CD14-positive monocyte (primary cell): ENCODE measurements around the gene ADGRG6. TPM values are rescaled to one million over a fixed set of nuclear protein-coding genes. Genes with fewer than 3 reads are reported as not detected.
A peak's percentile ranks its signal among the peaks of the same experiment; 100 is the strongest.

ENCODE experiments used
- DNase-seq, 3 donors: peaks; one replicate each; pipeline ENCODE4 v3.0.0-alpha.2; 2011 to 2022
- H2AFZ ChIP-seq: 2 replicates; pipeline ENCODE4 v1.6.0; 2012; ENCODE audit warnings: mild to moderate bottlenecking, low read depth, low read length, inconsistent platforms; ENCODE audit not compliant: insufficient read depth, poor library complexity, severe bottlenecking
- H3K27ac ChIP-seq, 2 donors: 1 replicate in 1 of 2; 2 replicates in 1 of 2; pipeline ENCODE4 v1.5.1; 2012 to 2013; ENCODE audit warnings: low read length in 2 of 2, control low read depth in 1 of 2, inconsistent platforms in 1 of 2, low read depth in 1 of 2, mild to moderate bottlenecking in 1 of 2
- H3K27me3 ChIP-seq, 2 donors: one replicate each; pipeline versions ENCODE4 v1.6.0 to v1.6.1; 2011 to 2013; ENCODE audit warnings: low read length in 2 of 2; ENCODE audit not compliant: control insufficient read depth in 2 of 2, insufficient read depth in 2 of 2
- H3K36me3 ChIP-seq, 2 donors: replicated peaks in 1 of 2; 1 replicate in 1 of 2; 2 replicates in 1 of 2; pipeline versions ENCODE4 v1.5.1 to v1.6.1; 2012 to 2013; ENCODE audit warnings: low read length in 2 of 2, control low read depth in 1 of 2, inconsistent platforms in 1 of 2, mild to moderate bottlenecking in 1 of 2; ENCODE audit not compliant: insufficient read depth in 2 of 2, control insufficient read depth in 1 of 2
- H3K4me1 ChIP-seq, 2 donors: 1 replicate in 1 of 2; 2 replicates in 1 of 2; pipeline versions ENCODE4 v1.5.1 to v1.6.1; 2012 to 2013; ENCODE audit warnings: low read length in 2 of 2, control low read depth in 1 of 2, inconsistent platforms in 1 of 2, mild to moderate bottlenecking in 1 of 2, moderate library complexity in 1 of 2; ENCODE audit not compliant: insufficient read depth in 2 of 2, control insufficient read depth in 1 of 2
- H3K4me2 ChIP-seq: replicated peaks from 2 replicates; pipeline ENCODE3; 2012; ENCODE audit warnings: low read length, moderate library complexity, mild to moderate bottlenecking; ENCODE audit not compliant: poor library complexity, severe bottlenecking; ENCODE audit errors: extremely low read depth
- H3K4me3 ChIP-seq, 3 experiments: fragments of 200-600 bp in 1 of 3; sonication (generic) in 1 of 3; replicated peaks in 1 of 3; 1 replicate in 2 of 3; 2 replicates in 1 of 3; pipeline ENCODE4 v1.5.1; 2011 to 2013; ENCODE audit warnings: low read length in 3 of 3, mild to moderate bottlenecking in 3 of 3, control low read depth in 2 of 3, low read depth in 2 of 3, inconsistent platforms in 1 of 3, moderate library complexity in 1 of 3
- H3K79me2 ChIP-seq: 2 replicates; pipeline ENCODE4 v1.6.0; 2012; ENCODE audit warnings: mild to moderate bottlenecking, control low read depth, inconsistent platforms, low read length, moderate library complexity; ENCODE audit not compliant: insufficient read depth
- H3K9ac ChIP-seq: 2 replicates; pipeline ENCODE4 v1.6.0; 2017; ENCODE audit warnings: low read length, mild to moderate bottlenecking; ENCODE audit not compliant: insufficient read depth, poor library complexity, severe bottlenecking
- H3K9me3 ChIP-seq, 2 donors: replicated peaks in 1 of 2; 1 replicate in 1 of 2; 2 replicates in 1 of 2; pipeline versions ENCODE4 v1.5.1 to v1.6.1; 2012 to 2013; ENCODE audit warnings: low read length in 2 of 2, control low read depth in 1 of 2; ENCODE audit not compliant: control insufficient read depth in 1 of 2, insufficient read depth in 1 of 2
- H4K20me1 ChIP-seq: 2 replicates; pipeline ENCODE4 v1.6.0; 2012; ENCODE audit warnings: mild to moderate bottlenecking, low read length, control low read depth, moderate library complexity; ENCODE audit not compliant: insufficient read depth
- H3K27ac Mint-ChIP-seq, 7 donors: one replicate each; pipeline ENCODE4 v1.8.0; 2020; ENCODE audit warnings: mild to moderate bottlenecking in 7 of 7, mixed read lengths in 7 of 7, moderate library complexity in 6 of 7, inconsistent platforms in 2 of 7
- H3K27me3 Mint-ChIP-seq, 3 donors: one replicate each; pipeline ENCODE4 v1.8.0; 2021 to 2022; ENCODE audit warnings: low read depth in 3 of 3, mild to moderate bottlenecking in 3 of 3, mixed read lengths in 3 of 3, moderate library complexity in 3 of 3, inconsistent platforms in 1 of 3
- H3K36me3 Mint-ChIP-seq, 2 donors: one replicate each; pipeline ENCODE4 v1.8.0; 2020; ENCODE audit warnings: mixed read lengths in 2 of 2, inconsistent platforms in 1 of 2, mild to moderate bottlenecking in 1 of 2
- H3K4me1 Mint-ChIP-seq: one replicate; pipeline ENCODE4 v1.8.0; 2020; ENCODE audit warnings: mild to moderate bottlenecking, mixed read lengths
- H3K4me3 Mint-ChIP-seq, 2 donors: one replicate each; pipeline ENCODE4 v1.8.0; 2020; ENCODE audit warnings: mild to moderate bottlenecking in 2 of 2, mixed read lengths in 2 of 2, moderate library complexity in 1 of 2
- H3K9me3 Mint-ChIP-seq, 7 donors: one replicate each; pipeline ENCODE4 v1.8.0; 2020 to 2022; ENCODE audit warnings: mixed read lengths in 7 of 7, mild to moderate bottlenecking in 6 of 7, moderate library complexity in 6 of 7, inconsistent platforms in 2 of 7
- WGBS: methylation state at CpG from one replicate; pipeline ENCODE4 v1.1.5; 2013; ENCODE audit warnings: missing lambda C conversion rate; ENCODE audit not compliant: insufficient coverage; 5-methylcytosine and 5-hydroxymethylcytosine counted together
- intact Hi-C, 2 donors: fragments of 100-400 bp; cut with micrococcal nuclease; formaldehyde crosslinking; loops; one replicate each; pipeline versions ENCODE4 v1.15.0 to v1.15.1; 2023
- polyA plus RNA-seq, 3 donors: library from polyadenylated mRNA; depleted of rRNA in 1 of 3; unstranded in 2 of 3; stranded (reverse) in 1 of 3; fragments of 300-500 nt in 2 of 3; fragments of >200 nt in 1 of 3; fragmentation: Illumina TruSeq in 2 of 3; gene quantifications; 1 replicate in 2 of 3; 2 replicates in 1 of 3; pipeline ENCODE4 v1.2.3, GENCODE V29; 2012 to 2021
- TF ChIP-seq, protein P1 (sequence below): fragments of 200-600 bp; IDR thresholded peaks from one replicate; pipeline ENCODE4 v1.8.0; 2022; ENCODE audit warnings: antibody characterized with exemption, mild to moderate bottlenecking

ADGRG6 gene
- polyA plus RNA-seq, 3 donors: 0.18 to 0.31 TPM; not detected in 1

DNA sequence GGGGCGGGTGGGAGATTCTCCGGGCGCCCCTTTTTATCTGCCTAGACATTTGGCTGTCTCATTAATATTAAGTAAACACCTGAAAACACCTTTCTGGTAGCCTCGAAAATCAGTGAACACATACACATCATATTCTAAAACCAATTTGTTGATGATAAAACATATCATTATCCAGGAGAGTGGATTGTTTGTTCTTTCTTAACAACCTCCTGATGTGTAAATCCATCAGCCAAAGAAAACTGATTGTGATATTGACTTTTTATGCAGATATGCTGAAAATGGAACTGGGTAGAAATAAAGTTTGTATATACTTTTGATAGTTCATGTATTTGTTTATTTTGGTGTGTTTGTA lies 75.7 kb downstream of the ADGRG6 start:
- Histone ChIP-seq H3K9me3 (no peaks in the 10 kb centered on the region), H2AFZ (peak overlapping the region; percentile 42), H3K4me2 (no peak overlapping the region), H3K9ac (no peak overlapping the region), H3K4me3 (no peak overlapping the region), H3K36me3 (no peaks in the 10 kb centered on the region), H3K4me1 (peaks cover 21 to 32% of the 10 kb centered on the region in 2 donors), H3K27me3 (no peaks in the 10 kb centered on the region), H4K20me1 (no peaks in the 10 kb centered on the region), H3K79me2 (no peaks in the 10 kb centered on the region), H3K27ac (peak overlapping the region in 1 of 2 donors; percentile 86)
- intact Hi-C loops: no loop called here
- H3K27ac Mint-ChIP-seq: peak overlapping the region in 1 of 7 donors; percentile 38
- TF ChIP-seq, protein P1, sequence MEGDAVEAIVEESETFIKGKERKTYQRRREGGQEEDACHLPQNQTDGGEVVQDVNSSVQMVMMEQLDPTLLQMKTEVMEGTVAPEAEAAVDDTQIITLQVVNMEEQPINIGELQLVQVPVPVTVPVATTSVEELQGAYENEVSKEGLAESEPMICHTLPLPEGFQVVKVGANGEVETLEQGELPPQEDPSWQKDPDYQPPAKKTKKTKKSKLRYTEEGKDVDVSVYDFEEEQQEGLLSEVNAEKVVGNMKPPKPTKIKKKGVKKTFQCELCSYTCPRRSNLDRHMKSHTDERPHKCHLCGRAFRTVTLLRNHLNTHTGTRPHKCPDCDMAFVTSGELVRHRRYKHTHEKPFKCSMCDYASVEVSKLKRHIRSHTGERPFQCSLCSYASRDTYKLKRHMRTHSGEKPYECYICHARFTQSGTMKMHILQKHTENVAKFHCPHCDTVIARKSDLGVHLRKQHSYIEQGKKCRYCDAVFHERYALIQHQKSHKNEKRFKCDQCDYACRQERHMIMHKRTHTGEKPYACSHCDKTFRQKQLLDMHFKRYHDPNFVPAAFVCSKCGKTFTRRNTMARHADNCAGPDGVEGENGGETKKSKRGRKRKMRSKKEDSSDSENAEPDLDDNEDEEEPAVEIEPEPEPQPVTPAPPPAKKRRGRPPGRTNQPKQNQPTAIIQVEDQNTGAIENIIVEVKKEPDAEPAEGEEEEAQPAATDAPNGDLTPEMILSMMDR: no peak
- H3K4me1 Mint-ChIP-seq: peaks cover 30% of the 10 kb centered on the region
- H3K9me3 Mint-ChIP-seq: no peaks in the 10 kb centered on the region
- no peak for DNase-seq
- H3K4me3 Mint-ChIP-seq: no peak overlapping the region
- peaks cover 0 to 3% (median 0%) of the 10 kb centered on the region in 3 donors for H3K27me3 Mint-ChIP-seq
- no CpG with 5 or more reads among the region's 4 CpGs for WGBS
- H3K36me3 Mint-ChIP-seq: no peaks in the 10 kb centered on the region

DNA sequence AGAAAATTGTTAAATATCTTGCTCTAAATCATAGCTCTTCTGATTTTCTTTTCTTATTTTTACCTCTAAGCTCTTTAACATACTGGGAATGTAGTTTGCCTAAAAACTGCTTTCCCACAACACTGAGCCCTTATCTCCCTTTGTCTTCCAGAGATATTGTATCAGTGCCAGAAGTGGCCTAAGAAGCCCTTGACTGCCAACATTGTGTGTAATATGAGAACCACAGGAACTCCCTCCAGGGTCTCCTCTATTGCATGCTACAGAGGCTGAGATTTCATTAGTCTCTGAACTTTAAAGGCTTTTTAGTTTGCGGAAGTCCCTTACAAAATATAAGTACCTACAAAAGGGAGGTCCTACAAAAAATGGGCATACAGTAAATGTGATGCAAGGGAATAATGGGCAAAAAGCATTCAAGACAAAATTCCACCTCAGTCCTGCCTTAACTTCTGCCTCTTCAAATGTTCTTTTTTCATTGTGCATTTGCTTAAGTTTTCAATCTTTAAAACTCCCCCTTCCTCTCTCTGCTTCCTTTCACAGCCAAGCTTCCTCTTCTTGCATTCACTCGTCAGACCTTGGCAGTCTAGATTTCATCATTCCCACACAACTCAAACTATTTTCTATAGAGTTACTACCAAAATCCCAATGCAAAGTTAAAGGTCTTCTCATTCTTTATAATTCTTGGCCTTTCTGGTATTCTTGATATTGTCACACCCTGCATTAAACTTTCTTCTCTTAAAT lies 76.5 kb downstream of the ADGRG6 start:
- no peaks in the 10 kb centered on the region for H3K9me3 ChIP-seq
- H3K27ac Mint-ChIP-seq: peak overlapping the region; percentile 10 to 92 (median 83)
- peak overlapping the region; percentile 1 for H2AFZ ChIP-seq
- H3K4me2 ChIP-seq: peak overlapping the region; percentile 60
- H3K27ac ChIP-seq: peak overlapping the region in 1 of 2 donors; percentile 86
- H3K36me3 ChIP-seq: no peaks in the 10 kb centered on the region
- H3K27me3 ChIP-seq: no peaks in the 10 kb centered on the region
- H3K9ac ChIP-seq: no peak overlapping the region
- H4K20me1 ChIP-seq: no peaks in the 10 kb centered on the region
- WGBS: 0% methylated on average over 1 of the region's 2 CpGs
- H3K36me3 Mint-ChIP-seq: no peaks in the 10 kb centered on the region
- H3K4me3 ChIP-seq: peak overlapping the region in 1 of 3 experiments; percentile 43
- H3K9me3 Mint-ChIP-seq: no peaks in the 10 kb centered on the region
- H3K4me1 ChIP-seq: peaks cover 21 to 32% of the 10 kb centered on the region in 2 donors
- peaks cover 30% of the 10 kb centered on the region for H3K4me1 Mint-ChIP-seq
- peak overlapping the region in 1 of 2 donors; percentile 20 for H3K4me3 Mint-ChIP-seq
- TF ChIP-seq, protein P1: no peak
- intact Hi-C loops: no loop called here
- H3K27me3 Mint-ChIP-seq: peaks cover 0 to 3% (median 0%) of the 10 kb centered on the region in 3 donors
- no peaks in the 10 kb centered on the region for H3K79me2 ChIP-seq
- peak; percentile 46 to 59 (median 53) for DNase-seq
